Vagina (tissue), 2 donors: ENCODE measurements around the gene SLCO2A1.

Experiments used
- CTCF ChIP-seq, 3 experiments: fragments of 450-650 bp in 2 of 3; fragments of 200-600 bp in 1 of 3; sonication (generic) in 1 of 3; IDR thresholded peaks; one replicate each; pipeline ENCODE4 v1.5.1; 2017 to 2019; ENCODE audit warnings: antibody characterized with exemption in 3 of 3, mild to moderate bottlenecking in 2 of 3, moderate library complexity in 2 of 3
- POLR2A ChIP-seq, 2 donors: fragments of 450-650 bp; IDR thresholded peaks; one replicate each; pipeline ENCODE4 v1.6.1; 2017; ENCODE audit warnings: antibody characterized with exemption in 2 of 2, mild to moderate bottlenecking in 2 of 2, moderate library complexity in 2 of 2

GRCh38 chr3:134018850-134019249, 10.9 kb downstream of the SLCO2A1 start:
- TF ChIP-seq CTCF (IDR thresholded peaks at IDR 0.05) (no peak), POLR2A (IDR thresholded peaks at IDR 0.05) (no peak)
